Stimulated activated CD8-positive, alpha-beta memory T cell treated with anti-CD3 and anti-CD28 coated beads, Interleukin-4, amount 100 ng/mL, for 4 hours (primary cell): Measurements from ENCODE around the gene NEK10.

Experiments
- DNase-seq, 2 donors: peaks; one replicate each; pipeline ENCODE4 v3.0.0-alpha.2; 2020; ENCODE audit warnings: low read depth in 2 of 2, low spot score in 1 of 2

The NEK10 gene

DNA sequence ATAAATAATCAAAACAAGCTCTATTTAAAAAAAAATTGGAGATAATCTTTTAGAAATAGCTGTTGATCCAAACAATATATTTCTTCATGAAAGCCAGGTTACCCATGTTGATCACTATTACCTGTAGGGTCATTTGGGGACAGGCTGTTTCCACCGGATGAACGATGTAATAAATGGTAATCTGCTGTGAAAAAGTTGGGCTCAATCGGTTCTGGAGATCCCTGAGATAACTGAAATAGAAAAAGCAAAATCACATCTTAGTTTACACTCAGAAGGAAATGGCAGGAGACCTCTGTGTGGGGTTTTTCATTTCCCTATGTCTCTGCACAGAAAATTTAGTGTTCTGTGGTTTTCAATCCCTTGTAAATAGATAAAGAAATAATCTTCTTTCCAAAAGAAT, 249.5 kb downstream of the NEK10 start:
- DNase-seq, result no peak

DNA sequence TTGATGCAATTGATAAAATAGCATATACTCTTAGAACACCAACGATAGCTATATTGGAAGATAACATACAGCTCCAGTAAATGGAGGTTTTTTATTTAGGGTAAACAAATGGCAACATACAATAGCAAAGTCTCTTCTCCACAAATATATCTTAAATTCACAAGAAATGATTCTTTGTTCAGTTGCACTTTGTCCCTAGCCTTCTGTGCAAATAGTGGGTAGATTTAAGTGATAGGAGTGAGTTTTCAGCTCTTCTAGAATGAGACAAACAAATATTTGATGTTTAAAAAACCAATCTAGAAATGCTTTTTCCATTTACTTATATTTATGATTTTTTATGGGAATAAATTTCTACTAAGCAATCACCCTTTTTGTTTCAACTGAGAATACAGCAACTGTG, 253.8 kb downstream of the NEK10 start:
- DNase-seq, result no peak

- DNase-seq, result no peak
These were observed 254.5 kb downstream of the NEK10 start for GRCh38 chr3:27114684-27115083.

GRCh38 chr3:27114129-27114528, 255.1 kb downstream of the NEK10 start:
- DNase-seq, result no peak

DNA sequence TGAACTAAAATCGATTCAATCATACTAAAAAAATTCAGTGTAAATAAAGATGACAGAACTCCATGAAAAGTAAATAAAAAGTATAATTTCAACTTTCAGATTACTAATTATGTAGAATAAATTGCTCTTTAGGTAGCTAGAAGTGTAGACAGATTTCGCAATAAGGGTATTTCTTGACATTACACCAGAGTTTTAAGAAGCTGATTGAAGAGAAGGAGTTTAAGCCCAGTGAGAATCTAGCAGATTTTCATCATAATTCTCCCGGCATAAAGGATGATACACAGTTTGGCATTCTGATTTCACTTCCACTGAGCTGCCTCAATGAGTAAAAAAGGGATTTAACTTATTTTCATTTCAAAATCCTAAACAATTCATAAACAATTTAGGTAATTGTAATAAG, 259.2 kb downstream of the NEK10 start:
- DNase-seq, result no peak

GRCh38 chr3:27108322-27108721, 260.9 kb downstream of the NEK10 start:
- DNase-seq, result no peak

DNA sequence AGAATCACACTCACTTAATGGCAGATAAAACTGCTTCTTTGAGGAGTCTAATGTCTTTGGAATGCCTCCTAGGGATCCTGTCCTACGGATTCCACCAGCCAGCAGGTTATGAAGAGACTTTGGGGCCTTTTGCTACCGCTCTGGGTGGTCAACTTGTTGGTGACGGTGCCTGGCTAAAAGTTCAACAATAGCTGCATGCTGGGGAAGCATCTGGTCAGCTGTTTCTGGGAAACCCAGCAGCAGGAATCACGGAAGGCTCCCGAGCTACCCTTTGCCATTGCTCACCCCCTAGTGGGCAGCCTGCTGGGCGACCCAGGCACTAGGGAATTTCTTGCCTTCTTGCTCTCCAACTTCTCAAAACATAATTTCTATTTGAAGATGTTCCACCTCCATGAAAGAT, 263.3 kb downstream of the NEK10 start:
- no peak for DNase-seq

DNA sequence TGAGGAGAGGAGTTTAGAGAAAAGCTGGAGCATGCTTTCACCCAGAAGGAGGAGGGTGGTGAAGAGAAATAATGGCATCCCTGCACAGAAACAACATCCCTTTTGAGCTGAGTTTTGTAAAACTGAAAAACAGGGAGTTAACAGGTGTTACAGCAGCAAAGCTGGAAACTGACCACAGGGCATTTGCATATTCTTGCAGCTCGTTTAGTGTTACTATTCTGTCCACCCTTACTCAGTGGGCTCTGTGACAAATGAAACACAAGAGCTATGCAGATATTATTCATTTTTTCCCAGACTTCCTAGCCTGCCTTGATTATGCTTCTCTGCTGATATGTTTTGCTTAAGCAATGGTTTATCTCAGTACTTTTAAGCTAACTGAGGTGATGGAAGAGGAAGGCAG, 272.0 kb downstream of the NEK10 start:
- no peak for DNase-seq

- no peak for DNase-seq
These were observed 273.5 kb downstream of the NEK10 start for GRCh38 chr3:27095553-27096222.

DNA sequence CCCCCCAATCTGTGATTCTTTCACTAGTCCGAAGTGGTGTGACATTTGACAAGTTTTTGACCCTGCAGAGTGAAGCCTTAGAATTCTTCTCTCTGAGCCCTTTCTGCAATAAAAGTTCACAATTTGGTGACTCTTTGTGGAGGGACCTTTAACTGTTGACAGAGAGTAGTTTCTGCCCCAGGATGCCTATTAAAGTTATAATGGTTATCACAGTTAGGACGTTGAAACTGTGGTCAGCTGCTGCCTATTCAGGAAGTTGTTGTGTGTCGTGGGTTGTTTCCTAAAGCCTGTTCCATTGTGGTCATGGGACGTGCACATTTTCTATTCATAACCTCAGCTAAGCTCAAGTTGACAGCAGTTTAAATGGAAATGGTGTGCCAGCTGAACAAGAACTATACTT, 274.5 kb downstream of the NEK10 start:
- DNase-seq, result no peak

- DNase-seq, result no peak
These were observed 275.4 kb downstream of the NEK10 start for GRCh38 chr3:27093771-27094170.

- no peak for DNase-seq
These were observed 278.7 kb downstream of the NEK10 start for GRCh38 chr3:27090275-27091041.

GRCh38 chr3:27089645-27090044, 279.5 kb downstream of the NEK10 start:
- no peak for DNase-seq

GRCh38 chr3:27089068-27089467, 280.1 kb downstream of the NEK10 start:
- no peak for DNase-seq

DNA sequence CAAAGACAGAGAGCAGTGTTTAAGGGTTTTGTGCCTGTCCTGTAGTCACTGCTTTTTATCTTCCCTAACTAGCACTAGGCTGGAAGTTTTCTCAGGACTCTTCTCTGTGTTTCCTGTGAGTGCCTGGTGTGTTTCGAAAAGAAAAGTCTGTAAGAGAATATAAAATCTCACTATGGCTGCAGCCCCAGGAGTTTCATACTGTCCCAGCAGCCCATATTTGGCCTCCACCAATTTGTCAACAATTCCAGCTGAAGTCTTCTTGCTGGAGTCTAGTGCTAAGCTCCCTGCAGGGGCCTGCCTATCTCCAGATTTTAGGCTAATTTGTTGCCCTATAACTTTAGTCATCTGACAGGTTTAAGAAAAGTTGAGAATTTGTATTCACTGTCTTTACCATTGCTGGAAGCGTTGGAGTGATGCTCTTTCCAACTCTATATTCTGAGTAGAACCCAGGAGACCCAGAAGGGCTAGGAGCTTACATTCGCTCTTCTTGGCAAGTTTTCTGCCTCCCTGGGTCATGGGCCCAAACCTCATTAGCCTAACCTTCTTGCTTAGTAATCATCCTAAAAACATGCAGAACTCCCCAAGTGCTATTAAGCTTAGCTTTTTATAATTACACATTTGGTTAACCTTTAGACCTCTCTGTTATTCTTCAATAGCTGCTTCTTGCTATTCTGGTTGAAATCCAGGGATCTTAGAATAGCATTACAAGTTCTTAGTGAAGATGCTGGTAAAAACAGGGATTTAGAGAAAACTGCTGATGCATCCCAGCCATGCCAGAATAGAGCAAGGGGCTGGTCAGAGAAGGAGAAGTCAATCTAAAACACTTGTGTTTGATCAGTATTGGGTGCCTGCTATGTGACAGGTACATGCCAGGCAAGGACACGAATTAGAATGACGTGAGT, 283.1 kb downstream of the NEK10 start:
- DNase-seq, result no peak

GRCh38 chr3:27081992-27082607, 287.1 kb downstream of the NEK10 start:
- DNase-seq, result no peak

- DNase-seq, result no peak
These were observed 287.6 kb downstream of the NEK10 start for GRCh38 chr3:27081566-27081965.

DNA sequence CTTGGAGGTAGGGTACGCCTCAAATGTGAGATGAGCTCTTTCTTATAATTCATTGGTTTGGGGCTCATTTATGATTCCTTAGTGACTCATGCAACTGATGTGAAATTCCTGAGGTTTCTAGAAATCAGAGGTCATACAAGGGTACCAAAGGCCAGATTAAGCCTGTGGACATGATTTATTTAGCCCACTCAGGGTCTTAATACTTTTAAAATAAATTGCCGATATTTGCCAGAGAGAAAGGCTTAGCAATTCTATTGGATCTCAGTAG, 289.0 kb downstream of the NEK10 start:
- no peak for DNase-seq

GRCh38 chr3:27079427-27080257, 289.5 kb downstream of the NEK10 start:
- no peak for DNase-seq

DNA sequence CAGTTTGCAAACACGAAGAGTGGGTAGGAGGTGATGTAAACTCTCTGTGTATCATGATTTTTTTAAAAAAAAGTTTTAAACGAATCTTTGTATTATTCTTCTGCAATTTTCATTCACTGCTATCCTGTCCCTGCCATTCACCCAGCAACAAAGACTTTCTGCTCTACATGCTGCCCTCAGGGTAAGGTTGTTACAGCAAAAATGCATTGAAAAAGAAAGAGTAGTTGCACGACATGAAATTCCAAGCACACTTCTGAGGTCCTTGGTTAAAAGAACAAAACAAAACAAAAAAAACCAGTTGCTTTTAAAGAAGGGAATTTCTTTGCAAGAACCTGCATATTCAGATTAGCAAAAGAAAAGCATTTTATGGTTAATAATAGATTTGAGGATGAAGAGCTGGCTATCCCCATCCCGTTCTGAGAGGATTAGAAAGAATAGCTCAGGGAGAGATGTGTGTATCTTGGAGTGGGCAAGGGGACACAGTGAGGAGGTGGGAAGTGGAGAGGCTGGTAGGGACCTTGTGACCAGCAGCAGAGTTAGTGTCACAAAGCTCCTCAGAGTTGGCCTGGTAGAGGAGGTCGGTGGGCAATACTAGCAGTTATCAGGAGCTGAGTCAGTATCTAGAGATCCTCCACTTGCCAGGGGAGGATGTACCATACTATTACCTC, 290.8 kb downstream of the NEK10 start:
- no peak for DNase-seq
